SU-DHL-6 (cell line): ENCODE results near the gene ACOT2.
"Not testable (repeated sequence)": the region's sequence is repeated elsewhere in the genome, so short reads cannot be mapped to it uniquely, and the experiment has no call there.

ENCODE experiments used
- H2AFZ ChIP-seq: fragments of 200-600 bp; sonication (generic); 2 replicates; pipeline ENCODE4 v1.6.1; 2014; ENCODE audit warnings: low read depth, mild to moderate bottlenecking, moderate library complexity, mixed read lengths, antibody characterized with exemption, low read length; ENCODE audit not compliant: severe bottlenecking
- H3F3A ChIP-seq: fragments of 200-600 bp; shearing (Covaris generic); 2 replicates; pipeline ENCODE4 v1.6.0; 2016; ENCODE audit warnings: antibody characterized with exemption, mild to moderate bottlenecking; ENCODE audit not compliant: insufficient read depth
- H3K27ac ChIP-seq: fragments of 200-600 bp; sonication (generic); 2 replicates; pipeline ENCODE4 v1.5.1; 2016; ENCODE audit warnings: low read depth, mild to moderate bottlenecking, low read length, moderate library complexity, mixed read lengths
- H3K27me3 ChIP-seq: fragments of 200-600 bp; sonication (generic), shearing (Covaris generic); 2 replicates; pipeline ENCODE4 v1.6.0; 2014; ENCODE audit warnings: mild to moderate bottlenecking, low read length
- H3K36me3 ChIP-seq: fragments of 200-600 bp; sonication (generic); 2 replicates; pipeline ENCODE4 v1.6.1; 2014; ENCODE audit warnings: mild to moderate bottlenecking, low read length, mixed read lengths
- H3K4me2 ChIP-seq: fragments of 300-600, 200-600 bp; shearing (Covaris generic), sonication (generic); 2 replicates; pipeline ENCODE4 v1.6.0; 2014; ENCODE audit warnings: low read length, low read depth, mild to moderate bottlenecking; ENCODE audit not compliant: poor library complexity, severe bottlenecking
- H3K4me3 ChIP-seq: fragments of 200-600 bp; sonication (generic); 2 replicates; pipeline ENCODE4 v1.5.1; 2014; ENCODE audit warnings: antibody characterized with exemption, low read length, mild to moderate bottlenecking, mixed read lengths; ENCODE audit not compliant: insufficient read depth, poor library complexity, severe bottlenecking
- H3K79me2 ChIP-seq: fragments of 200-600 bp; sonication (generic); 2 replicates; pipeline ENCODE4 v1.6.1; 2014; ENCODE audit warnings: mild to moderate bottlenecking, low read length, moderate library complexity; ENCODE audit not compliant: insufficient read depth
- H3K9ac ChIP-seq: fragments of 200-600 bp; sonication (generic); 2 replicates; pipeline ENCODE4 v1.7.0; 2014; ENCODE audit warnings: mild to moderate bottlenecking, low read length
- H3K9me2 ChIP-seq: fragments of 200-600 bp; sonication (generic); replicated peaks from 2 replicates; pipeline ENCODE4 v1.6.1; 2014; ENCODE audit warnings: low read length; ENCODE audit not compliant: insufficient read depth
- H3K9me3 ChIP-seq: fragments of 200-600 bp; sonication (generic); 2 replicates; pipeline ENCODE4 v1.6.1; 2014; ENCODE audit warnings: low read length, mixed read lengths; ENCODE audit not compliant: insufficient read depth
- H4K20me1 ChIP-seq: fragments of 200-600 bp; sonication (generic); 2 replicates; pipeline ENCODE4 v1.6.1; 2014; ENCODE audit warnings: low read depth, mild to moderate bottlenecking, antibody characterized with exemption, low read length, moderate library complexity, mixed read lengths
- EZH2phosphoT487 ChIP-seq: fragments of 200-600 bp; sonication (generic), shearing (Covaris generic); conservative IDR thresholded peaks from 2 replicates; pipeline ENCODE4 v1.6.1; 2018; ENCODE audit warnings: mild to moderate bottlenecking, antibody characterized with exemption, low read length, moderate library complexity, mixed read lengths
- TF ChIP-seq, protein P1 (sequence below): fragments of 200-600 bp; sonication (generic); IDR thresholded peaks from one replicate; pipeline ENCODE4 v1.5.1; 2017; ENCODE audit warnings: antibody characterized with exemption, mild to moderate bottlenecking, low read length, moderate library complexity; ENCODE audit not compliant: insufficient read depth, poor library complexity, severe bottlenecking

Gene ACOT2, protein sequence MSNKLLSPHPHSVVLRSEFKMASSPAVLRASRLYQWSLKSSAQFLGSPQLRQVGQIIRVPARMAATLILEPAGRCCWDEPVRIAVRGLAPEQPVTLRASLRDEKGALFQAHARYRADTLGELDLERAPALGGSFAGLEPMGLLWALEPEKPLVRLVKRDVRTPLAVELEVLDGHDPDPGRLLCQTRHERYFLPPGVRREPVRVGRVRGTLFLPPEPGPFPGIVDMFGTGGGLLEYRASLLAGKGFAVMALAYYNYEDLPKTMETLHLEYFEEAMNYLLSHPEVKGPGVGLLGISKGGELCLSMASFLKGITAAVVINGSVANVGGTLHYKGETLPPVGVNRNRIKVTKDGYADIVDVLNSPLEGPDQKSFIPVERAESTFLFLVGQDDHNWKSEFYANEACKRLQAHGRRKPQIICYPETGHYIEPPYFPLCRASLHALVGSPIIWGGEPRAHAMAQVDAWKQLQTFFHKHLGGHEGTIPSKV

DNA sequence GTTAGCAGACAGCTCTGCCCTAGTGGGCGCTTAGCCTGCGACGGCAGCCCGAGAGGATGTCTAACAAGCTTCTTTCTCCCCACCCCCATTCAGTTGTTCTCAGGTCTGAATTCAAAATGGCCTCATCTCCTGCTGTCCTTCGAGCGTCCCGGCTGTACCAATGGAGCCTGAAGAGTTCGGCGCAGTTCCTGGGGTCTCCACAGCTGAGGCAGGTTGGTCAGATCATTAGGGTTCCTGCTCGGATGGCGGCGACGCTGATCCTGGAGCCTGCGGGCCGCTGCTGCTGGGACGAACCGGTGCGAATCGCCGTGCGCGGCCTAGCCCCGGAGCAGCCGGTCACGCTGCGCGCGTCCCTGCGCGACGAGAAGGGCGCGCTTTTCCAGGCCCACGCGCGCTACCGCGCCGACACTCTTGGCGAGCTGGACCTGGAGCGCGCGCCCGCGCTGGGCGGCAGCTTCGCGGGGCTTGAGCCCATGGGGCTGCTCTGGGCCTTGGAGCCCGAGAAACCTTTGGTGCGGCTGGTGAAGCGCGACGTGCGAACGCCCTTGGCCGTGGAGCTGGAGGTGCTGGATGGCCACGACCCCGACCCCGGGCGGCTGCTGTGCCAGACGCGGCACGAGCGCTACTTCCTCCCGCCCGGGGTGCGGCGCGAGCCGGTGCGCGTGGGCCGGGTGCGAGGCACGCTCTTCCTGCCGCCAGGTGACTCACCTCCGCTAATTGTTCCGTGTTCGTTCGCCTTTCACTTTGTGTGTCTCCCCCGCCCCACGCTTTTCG, at the start of gene ACOT2:
TSS of gene ACOT2 (plus strand) at position 29 of the 774 bp plus-strand sequence. CDS start at position 57, 28 bp downstream.
- Histone ChIP-seq H3K4me3 (peak within 1 kb of the TSS; percentile 33), H3K9ac (peak within 1 kb of the TSS; percentile 36; the same call in 1 of the 2 replicates), H2AFZ (peak within 1 kb of the TSS; percentile 80), H3K4me2 (peak within 1 kb of the TSS; percentile 58)
- not testable (repeated sequence) for H3K27me3 ChIP-seq, H3K27ac ChIP-seq, H3K9me3 ChIP-seq, H3K9me2 ChIP-seq, H3K79me2 ChIP-seq, H4K20me1 ChIP-seq, H3K36me3 ChIP-seq, H3F3A ChIP-seq

DNA sequence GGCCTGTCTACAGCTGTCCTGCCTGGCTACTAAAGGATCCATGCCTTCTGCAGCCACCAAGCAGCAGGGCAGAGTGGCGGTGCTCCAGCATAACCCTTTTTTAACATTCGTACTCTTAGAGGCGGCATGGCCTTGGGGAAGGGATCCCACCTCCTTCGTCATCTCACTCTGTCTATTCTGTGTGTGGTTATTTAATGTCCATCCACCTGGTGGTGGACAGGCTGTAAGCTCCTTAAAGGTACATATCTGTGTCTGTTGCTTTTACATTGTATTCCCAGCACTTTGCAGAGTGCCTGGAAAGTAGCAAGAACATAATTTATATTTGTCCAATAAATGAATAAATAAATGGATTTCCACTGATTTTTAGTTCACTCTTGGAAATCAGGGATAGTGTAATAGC, 47.8 kb upstream of the ACOT2 start:
- H3K4me3 ChIP-seq, result no peak overlapping the region
- TF ChIP-seq, protein P1, sequence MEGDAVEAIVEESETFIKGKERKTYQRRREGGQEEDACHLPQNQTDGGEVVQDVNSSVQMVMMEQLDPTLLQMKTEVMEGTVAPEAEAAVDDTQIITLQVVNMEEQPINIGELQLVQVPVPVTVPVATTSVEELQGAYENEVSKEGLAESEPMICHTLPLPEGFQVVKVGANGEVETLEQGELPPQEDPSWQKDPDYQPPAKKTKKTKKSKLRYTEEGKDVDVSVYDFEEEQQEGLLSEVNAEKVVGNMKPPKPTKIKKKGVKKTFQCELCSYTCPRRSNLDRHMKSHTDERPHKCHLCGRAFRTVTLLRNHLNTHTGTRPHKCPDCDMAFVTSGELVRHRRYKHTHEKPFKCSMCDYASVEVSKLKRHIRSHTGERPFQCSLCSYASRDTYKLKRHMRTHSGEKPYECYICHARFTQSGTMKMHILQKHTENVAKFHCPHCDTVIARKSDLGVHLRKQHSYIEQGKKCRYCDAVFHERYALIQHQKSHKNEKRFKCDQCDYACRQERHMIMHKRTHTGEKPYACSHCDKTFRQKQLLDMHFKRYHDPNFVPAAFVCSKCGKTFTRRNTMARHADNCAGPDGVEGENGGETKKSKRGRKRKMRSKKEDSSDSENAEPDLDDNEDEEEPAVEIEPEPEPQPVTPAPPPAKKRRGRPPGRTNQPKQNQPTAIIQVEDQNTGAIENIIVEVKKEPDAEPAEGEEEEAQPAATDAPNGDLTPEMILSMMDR, result no peak
- TF ChIP-seq EZH2phosphoT487, result no peak
- no peak overlapping the region for H2AFZ ChIP-seq
- no peaks in the 10 kb centered on the region for H3K79me2 ChIP-seq
- no peaks in the 10 kb centered on the region for H3K27me3 ChIP-seq
- H3K27ac ChIP-seq, result no peak overlapping the region
- no peaks in the 10 kb centered on the region for H3K36me3 ChIP-seq
- no peak overlapping the region for H3K9ac ChIP-seq
- H4K20me1 ChIP-seq, result no peaks in the 10 kb centered on the region
- H3K9me3 ChIP-seq, result no peaks in the 10 kb centered on the region
- no peaks in the 10 kb centered on the region for H3K9me2 ChIP-seq
- no peak overlapping the region for H3K4me2 ChIP-seq
- no peaks in the 10 kb centered on the region for H3F3A ChIP-seq

DNA sequence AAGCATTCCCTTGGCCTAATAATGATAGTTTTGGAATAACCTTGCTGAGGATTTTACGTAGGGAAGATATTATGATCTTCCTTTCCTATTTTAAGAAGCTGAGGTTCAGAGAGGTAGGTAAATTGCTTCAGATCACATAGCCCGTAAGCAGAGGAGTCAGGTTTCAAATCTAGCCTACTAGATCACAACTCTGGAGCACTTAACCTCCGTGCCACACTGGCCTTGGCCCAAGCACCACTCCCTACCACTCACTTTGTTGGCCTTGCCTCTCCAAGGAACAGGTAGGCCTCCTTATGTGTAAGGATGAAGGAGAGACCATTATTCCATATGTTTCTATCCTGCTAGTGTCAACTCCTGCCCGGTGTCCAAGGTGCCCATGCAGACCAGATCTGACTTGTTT, 44.5 kb upstream of the ACOT2 start:
- H3K9me3 ChIP-seq, result no peaks in the 10 kb centered on the region
- H3K4me2 ChIP-seq, result no peak overlapping the region
- no peak for TF ChIP-seq EZH2phosphoT487
- TF ChIP-seq, protein P1, result no peak
- no peaks in the 10 kb centered on the region for H4K20me1 ChIP-seq
- no peak overlapping the region for H2AFZ ChIP-seq
- no peak overlapping the region for H3K9ac ChIP-seq
- H3K4me3 ChIP-seq, result no peak overlapping the region
- no peaks in the 10 kb centered on the region for H3K79me2 ChIP-seq
- no peaks in the 10 kb centered on the region for H3K9me2 ChIP-seq
- no peaks in the 10 kb centered on the region for H3F3A ChIP-seq
- H3K36me3 ChIP-seq, result no peaks in the 10 kb centered on the region
- no peak overlapping the region for H3K27ac ChIP-seq
- no peaks in the 10 kb centered on the region for H3K27me3 ChIP-seq
